GM12874 (cell line): ENCODE data around the gene ZKSCAN7.

Source experiments
- CTCF ChIP-seq: IDR thresholded peaks from 2 replicates; pipeline ENCODE4 v1.5.1; 2011; ENCODE audit warnings: low read depth, mild to moderate bottlenecking, control low read depth, low read length, moderate library complexity; ENCODE audit not compliant: insufficient read depth

Gene ZKSCAN7

GRCh38 chr3:44584646-44585501, 29.9 kb downstream of the ZKSCAN7 start, which contains the start of gene ZNF660:
TSS of gene ZNF660 (plus strand) at chr3:44584964. CDS start at chr3:44594194, 9,230 bp downstream.
- TF ChIP-seq CTCF, result no peak

- TF ChIP-seq CTCF, result no peak
Observed at GRCh38 chr3:44596621-44597020, 41.6 kb downstream of the ZKSCAN7 start.

- no peak for TF ChIP-seq CTCF
Observed at GRCh38 chr3:44601749-44602148, 46.8 kb downstream of the ZKSCAN7 start.

- no peak for TF ChIP-seq CTCF
Observed at GRCh38 chr3:44612678-44613077, 57.7 kb downstream of the ZKSCAN7 start.
